Activated CD8-positive, alpha-beta memory T cell treated with anti-CD3 and anti-CD28 coated beads for 4 hours (primary cell): ENCODE data around the gene TIGD3.

ENCODE experiments used
- DNase-seq, 2 donors: peaks; one replicate each; pipeline ENCODE4 v3.0.0-alpha.2; 2020; ENCODE audit warnings: low read depth in 2 of 2

The TIGD3 gene

GRCh38 chr11:65390099-65390941, 35.8 kb downstream of the TIGD3 start:
- DNase-seq: no peak

- no peak for DNase-seq
Measured at GRCh38 chr11:65390996-65391395, 36.4 kb downstream of the TIGD3 start.

GRCh38 chr11:65392186-65392829, 37.8 kb downstream of the TIGD3 start:
- no peak for DNase-seq

- DNase-seq: no peak
Measured at GRCh38 chr11:65392899-65393298, 38.3 kb downstream of the TIGD3 start.

- DNase-seq: no peak
Measured at GRCh38 chr11:65393513-65394079, 39.0 kb downstream of the TIGD3 start.

GRCh38 chr11:65394125-65394536, 39.6 kb downstream of the TIGD3 start:
- DNase-seq: no peak

- DNase-seq: no peak
Measured at GRCh38 chr11:65395961-65396530, 41.5 kb downstream of the TIGD3 start.

GRCh38 chr11:65396769-65397745, 42.5 kb downstream of the TIGD3 start:
- no peak for DNase-seq

GRCh38 chr11:65398362-65398910, 43.9 kb downstream of the TIGD3 start:
- DNase-seq: no peak

GRCh38 chr11:65399249-65399648, 44.7 kb downstream of the TIGD3 start:
- DNase-seq: no peak

GRCh38 chr11:65399845-65400244, 45.3 kb downstream of the TIGD3 start:
- DNase-seq: no peak

- no peak for DNase-seq
Measured at GRCh38 chr11:65400307-65401072, 45.9 kb downstream of the TIGD3 start.

GRCh38 chr11:65401073-65401802, 46.7 kb downstream of the TIGD3 start:
- DNase-seq: no peak

GRCh38 chr11:65401803-65402248, 47.3 kb downstream of the TIGD3 start:
- no peak for DNase-seq

- no peak for DNase-seq
Measured at GRCh38 chr11:65402790-65403189, 48.2 kb downstream of the TIGD3 start.

GRCh38 chr11:65403607-65404121, 49.1 kb downstream of the TIGD3 start:
- DNase-seq: no peak

- DNase-seq: no peak
Measured at GRCh38 chr11:65404210-65404609, 49.7 kb downstream of the TIGD3 start.

GRCh38 chr11:65404638-65405339, 50.2 kb downstream of the TIGD3 start:
- no peak for DNase-seq
